SK-N-SH (cell line): ENCODE measurements around the gene MEX3D. TPM values are rescaled to one million over a fixed set of nuclear protein-coding genes. Genes with fewer than 3 reads are reported as not detected.

Experiments used
- CTCF ChIA-PET: fragments of 300-600, 350-600 bp; formaldehyde crosslinking; extraction: SDS; loops from one replicate; lab custom pipeline; 2021; lab: Yijun Ruan, JAX
- POLR2A ChIA-PET: fragments of 350-600 bp; sonication (Branson Sonifier 250); formaldehyde crosslinking; extraction: SDS; loops from one replicate; lab custom pipeline; 2020; ENCODE audit warnings: antibody characterized with exemption, inconsistent platforms; lab: Yijun Ruan, JAX
- DNase-seq: peaks from one replicate; pipeline ENCODE4 v3.0.0; 2012
- H2AFZ ChIP-seq: fragments of 200-600 bp; sonication (generic); 2 replicates; pipeline ENCODE4 v1.8.1; 2016; ENCODE audit warnings: antibody characterized with exemption, mild to moderate bottlenecking, low read depth
- H3F3A ChIP-seq: fragments of 200-600 bp; sonication (generic); replicated peaks from 2 replicates; pipeline ENCODE3; 2016; ENCODE audit warnings: antibody characterized with exemption, mild to moderate bottlenecking; ENCODE audit not compliant: insufficient read depth
- H3K27ac ChIP-seq, 2 experiments: fragments of 200-500 bp in 1 of 2; fragments of 200-600 bp in 1 of 2; sonication (Bioruptor generic) in 1 of 2; sonication (generic), shearing (Covaris generic) in 1 of 2; 2 replicates each; pipeline versions ENCODE4 v1.5.1 to v1.6.1; 2014 to 2016; ENCODE audit warnings: low read depth in 2 of 2, inconsistent platforms in 1 of 2, low read length in 1 of 2, mild to moderate bottlenecking in 1 of 2, mixed read lengths in 1 of 2
- H3K27me3 ChIP-seq: fragments of 200-600 bp; sonication (generic), shearing (Covaris generic); 2 replicates; pipeline ENCODE4 v1.6.1; 2016; ENCODE audit warnings: mixed run types; ENCODE audit not compliant: insufficient read depth
- H3K36me3 ChIP-seq, 2 experiments: fragments of 200-500 bp in 1 of 2; fragments of 200-600 bp in 1 of 2; sonication (Bioruptor generic) in 1 of 2; sonication (generic) in 1 of 2; replicated peaks in 1 of 2; 2 replicates each; pipeline versions ENCODE3 to v1.5.1; 2014 to 2016; ENCODE audit warnings: low read length in 1 of 2, mild to moderate bottlenecking in 1 of 2; ENCODE audit not compliant: insufficient read depth in 2 of 2, control insufficient read depth in 1 of 2
- H3K4me1 ChIP-seq, 2 experiments: fragments of 200-500 bp in 1 of 2; fragments of 200-600 bp in 1 of 2; sonication (Bioruptor generic) in 1 of 2; sonication (generic), shearing (Covaris generic) in 1 of 2; 2 replicates each; pipeline versions ENCODE4 v1.5.1 to v1.6.1; 2014 to 2016; ENCODE audit warnings: low read depth in 1 of 2, low read length in 1 of 2, mixed run types in 1 of 2; ENCODE audit not compliant: insufficient read depth in 2 of 2, control insufficient read depth in 1 of 2
- H3K4me2 ChIP-seq: fragments of 200-600 bp; sonication (generic), shearing (Covaris generic); 2 replicates; pipeline ENCODE4 v1.6.1; 2017; ENCODE audit warnings: mixed run types
- H3K4me3 ChIP-seq, 2 experiments: fragments of 200-500 bp in 1 of 2; fragments of 200-600 bp in 1 of 2; sonication (Bioruptor generic) in 1 of 2; sonication (generic), shearing (Covaris generic) in 1 of 2; 2 replicates each; pipeline versions ENCODE4 v1.5.1 to v1.8.1; 2014 to 2016; ENCODE audit warnings: low read depth in 2 of 2, inconsistent platforms in 1 of 2, low read length in 1 of 2, mild to moderate bottlenecking in 1 of 2, mixed read lengths in 1 of 2, moderate library complexity in 1 of 2
- H3K79me2 ChIP-seq: fragments of 200-600 bp; sonication (generic); 2 replicates; pipeline ENCODE4 v1.8.1; 2017; ENCODE audit warnings: mild to moderate bottlenecking; ENCODE audit not compliant: insufficient read depth
- H3K9ac ChIP-seq: fragments of 200-600 bp; sonication (generic); 2 replicates; pipeline ENCODE4 v1.6.1; 2017; ENCODE audit warnings: mixed run types
- H3K9me2 ChIP-seq: fragments of 200-600 bp; sonication (generic); 2 replicates; pipeline ENCODE4 v1.6.1; 2017; ENCODE audit warnings: mixed run types
- H3K9me3 ChIP-seq: fragments of 200-600 bp; sonication (generic); 2 replicates; pipeline ENCODE4 v1.6.1; 2017; ENCODE audit warnings: mixed run types, mild to moderate bottlenecking, moderate library complexity
- H4K20me1 ChIP-seq: fragments of 200-600 bp; sonication (generic); 2 replicates; pipeline ENCODE4 v1.6.1; 2017; ENCODE audit warnings: mild to moderate bottlenecking, mixed run types; ENCODE audit not compliant: insufficient read depth
- ELF1 ChIP-seq: IDR thresholded peaks from 2 replicates; pipeline ENCODE4 v1.4.0; 2012
- EZH2phosphoT487 ChIP-seq: fragments of 200-600 bp; sonication (generic); IDR thresholded peaks from 2 replicates; pipeline ENCODE4 v1.6.1; 2017; ENCODE audit warnings: low read depth, mixed run types, mild to moderate bottlenecking, antibody characterized with exemption, moderate library complexity, borderline replicate concordance
- FOSL2 ChIP-seq: IDR thresholded peaks from 2 replicates; pipeline ENCODE4 v1.4.0; 2012; ENCODE audit warnings: low read depth, mild to moderate bottlenecking, moderate library complexity, borderline replicate concordance
- FOXJ3 ChIP-seq: sonication (generic); formaldehyde crosslinking; IDR thresholded peaks from 2 replicates; pipeline ENCODE4 v1.5.1; 2020; ENCODE audit warnings: mild to moderate bottlenecking, missing genetic modification reagents
- FOXM1 ChIP-seq: IDR thresholded peaks from 2 replicates; pipeline ENCODE4 v1.4.0; 2012; ENCODE audit warnings: low read depth, mild to moderate bottlenecking
- GABPA ChIP-seq: IDR thresholded peaks from 2 replicates; pipeline ENCODE4 v1.4.0; 2012; ENCODE audit warnings: low read depth, mild to moderate bottlenecking
- GATA2 ChIP-seq: sonication (generic); formaldehyde crosslinking; IDR thresholded peaks from 2 replicates; pipeline ENCODE4 v1.5.0; 2020; ENCODE audit warnings: mild to moderate bottlenecking, missing genetic modification reagents
- JUND ChIP-seq: IDR thresholded peaks from 2 replicates; pipeline ENCODE4 v1.4.0; 2012
- NFIC ChIP-seq: IDR thresholded peaks from 2 replicates; pipeline ENCODE4 v1.4.0; 2012; ENCODE audit warnings: borderline replicate concordance
- RCOR1 ChIP-seq: fragments of 150-350 bp; IDR thresholded peaks from 2 replicates; pipeline ENCODE4 v1.6.1; 2017; ENCODE audit warnings: antibody characterized with exemption, low read length
- SMC3 ChIP-seq: IDR thresholded peaks from 2 replicates; pipeline ENCODE4 v1.6.1; 2012; ENCODE audit warnings: low read depth, low read length, improper control_type of control experiment
- TAF1 ChIP-seq: IDR thresholded peaks from 2 replicates; pipeline ENCODE4 v1.6.1; 2012; ENCODE audit warnings: low read depth, mild to moderate bottlenecking, low read length, moderate library complexity, borderline replicate concordance
- TCF12 ChIP-seq: IDR thresholded peaks from 2 replicates; pipeline ENCODE4 v1.4.0; 2012
- TEAD4 ChIP-seq: IDR thresholded peaks from 2 replicates; pipeline ENCODE4 v1.4.0; 2012; ENCODE audit warnings: mild to moderate bottlenecking, borderline replicate concordance; ENCODE audit not compliant: insufficient read depth
- USF2 ChIP-seq: fragments of 150-350 bp; IDR thresholded peaks from 2 replicates; pipeline ENCODE4 v1.6.1; 2017; ENCODE audit warnings: antibody characterized with exemption, low read length, low read depth, borderline replicate concordance
- YY1 ChIP-seq: IDR thresholded peaks from 2 replicates; pipeline ENCODE4 v1.4.0; 2012; ENCODE audit warnings: low read depth, mild to moderate bottlenecking
- ZBTB33 ChIP-seq: IDR thresholded peaks from 2 replicates; pipeline ENCODE4 v1.4.0; 2012; ENCODE audit warnings: low read depth, borderline replicate concordance
- WGBS: methylation state at CpG from one replicate; pipeline ENCODE4 v1.1.6; 2017; ENCODE audit warnings: low lambda C conversion rate; 5-methylcytosine and 5-hydroxymethylcytosine counted together
- polyA plus RNA-seq, 3 experiments: library from polyadenylated mRNA; depleted of rRNA; stranded (reverse); fragments of >200 nt; gene quantifications; 2 replicates each; pipeline ENCODE4 v1.2.3, GENCODE V29; 2012
- TF ChIP-seq, protein P1 (sequence below): IDR thresholded peaks from 2 replicates; pipeline ENCODE4; 2012
- TF ChIP-seq, protein P2 (sequence below): IDR thresholded peaks from 2 replicates; pipeline ENCODE4 v1.4.0; 2012; ENCODE audit warnings: low read depth

The MEX3D gene
- polyA plus RNA-seq, 1 of the 3 experiments (the other 2 are of a cell fraction): 14.9 TPM

DNA sequence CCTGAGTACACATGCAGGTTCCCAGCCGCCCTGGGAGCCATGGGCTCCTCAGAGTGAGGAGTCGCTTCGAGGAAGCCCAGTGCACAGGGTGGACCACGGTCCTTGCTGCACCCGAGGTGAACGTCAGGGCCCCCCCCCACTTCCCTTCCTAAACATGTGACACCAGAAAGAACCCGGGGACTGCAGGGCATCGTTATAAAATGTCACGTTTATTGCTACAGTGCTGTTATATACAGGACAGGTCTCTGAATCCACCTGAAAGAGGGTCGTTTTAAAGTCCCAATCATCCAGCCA is 40.9 kb upstream of the MEX3D start:
- H3K27ac ChIP-seq: no peak overlapping the region
- DNase-seq: no peak
- no peak overlapping the region for H3K4me2 ChIP-seq
- H4K20me1 ChIP-seq: no peaks in the 10 kb centered on the region
- peaks cover 12% of the 10 kb centered on the region for H3K79me2 ChIP-seq
- H3K36me3 ChIP-seq: peaks cover 0 to 39% of the 10 kb centered on the region in 2 experiments
- H3K27me3 ChIP-seq: no peaks in the 10 kb centered on the region
- peaks cover 5 to 8% of the 10 kb centered on the region in 2 experiments; a peak in 2 of 4 replicates for H3K4me1 ChIP-seq
- H3K9ac ChIP-seq: no peak overlapping the region
- ChIA-PET POLR2A (no interaction called here), CTCF (interaction anchor here (2.4 kb wide), 1 partner anchor 63 kb away, joined by 9 read pairs; no protein-coding TSS in a partner anchor)
- peaks cover 18% of the 10 kb centered on the region for H3F3A ChIP-seq
- no peaks in the 10 kb centered on the region for H3K9me3 ChIP-seq
- H3K4me3 ChIP-seq: no peak overlapping the region
- no peak for TF ChIP-seq YY1
- TF ChIP-seq TCF12: no peak
- TF ChIP-seq EZH2phosphoT487: no peak
- TF ChIP-seq ZBTB33: no peak
- TF ChIP-seq ELF1: no peak
- no peak for TF ChIP-seq FOXM1
- no peak for TF ChIP-seq JUND
- TF ChIP-seq GABPA: no peak
- TF ChIP-seq, protein P1, sequence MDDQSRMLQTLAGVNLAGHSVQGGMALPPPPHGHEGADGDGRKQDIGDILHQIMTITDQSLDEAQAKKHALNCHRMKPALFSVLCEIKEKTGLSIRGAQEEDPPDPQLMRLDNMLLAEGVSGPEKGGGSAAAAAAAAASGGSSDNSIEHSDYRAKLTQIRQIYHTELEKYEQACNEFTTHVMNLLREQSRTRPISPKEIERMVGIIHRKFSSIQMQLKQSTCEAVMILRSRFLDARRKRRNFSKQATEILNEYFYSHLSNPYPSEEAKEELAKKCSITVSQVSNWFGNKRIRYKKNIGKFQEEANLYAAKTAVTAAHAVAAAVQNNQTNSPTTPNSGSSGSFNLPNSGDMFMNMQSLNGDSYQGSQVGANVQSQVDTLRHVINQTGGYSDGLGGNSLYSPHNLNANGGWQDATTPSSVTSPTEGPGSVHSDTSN: no peak
- no peak for TF ChIP-seq RCOR1
- TF ChIP-seq USF2: no peak
- TF ChIP-seq NFIC: no peak
- TF ChIP-seq FOSL2: no peak
- TF ChIP-seq, protein P2, sequence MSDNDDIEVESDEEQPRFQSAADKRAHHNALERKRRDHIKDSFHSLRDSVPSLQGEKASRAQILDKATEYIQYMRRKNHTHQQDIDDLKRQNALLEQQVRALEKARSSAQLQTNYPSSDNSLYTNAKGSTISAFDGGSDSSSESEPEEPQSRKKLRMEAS: no peak
- no peak for TF ChIP-seq TEAD4
- no peak for TF ChIP-seq SMC3
- no peak for TF ChIP-seq TAF1
- no peak for TF ChIP-seq FOXJ3 (CRISPR knock-in tag)
- TF ChIP-seq GATA2 (CRISPR knock-in tag): no peak
- H2AFZ ChIP-seq: no peak overlapping the region
- H3K9me2 ChIP-seq: no peaks in the 10 kb centered on the region
- 70% methylated on average over 10 of the region's 10 CpGs for WGBS
